GM20000 (cell line): ENCODE data around the gene ZNF14.

Experiments used
- DNase-seq: peaks from one replicate; pipeline ENCODE4 v3.0.0; 2012; ENCODE audit warnings: low spot score
- TF ChIP-seq, protein P1 (sequence below): IDR thresholded peaks from 2 replicates; pipeline ENCODE4 v1.5.1; 2012; ENCODE audit warnings: mild to moderate bottlenecking, control low read depth; ENCODE audit errors: extremely low read depth, missing control alignments

ZNF14 gene

DNA sequence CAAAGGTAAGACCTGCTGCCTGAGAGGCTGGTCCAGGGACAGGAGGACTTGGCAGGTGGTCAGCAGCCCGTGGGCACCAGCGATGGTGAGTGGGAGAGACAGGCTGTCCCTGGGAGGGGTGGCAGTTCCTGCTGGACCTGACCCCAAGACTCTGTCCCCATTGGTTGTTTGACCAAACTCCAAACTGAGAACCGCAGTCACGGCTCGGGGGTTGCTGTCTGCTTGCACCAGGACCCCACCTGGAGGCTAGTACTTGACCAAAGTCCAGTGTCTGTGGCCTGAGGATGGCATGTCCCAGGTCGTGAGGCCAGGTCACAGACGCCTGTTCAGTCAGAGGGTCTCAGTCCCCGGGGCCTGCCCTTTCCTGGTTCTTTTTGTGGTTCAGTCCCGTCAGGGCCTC is 9.9 kb upstream of the ZNF14 start:
- TF ChIP-seq, protein P1, sequence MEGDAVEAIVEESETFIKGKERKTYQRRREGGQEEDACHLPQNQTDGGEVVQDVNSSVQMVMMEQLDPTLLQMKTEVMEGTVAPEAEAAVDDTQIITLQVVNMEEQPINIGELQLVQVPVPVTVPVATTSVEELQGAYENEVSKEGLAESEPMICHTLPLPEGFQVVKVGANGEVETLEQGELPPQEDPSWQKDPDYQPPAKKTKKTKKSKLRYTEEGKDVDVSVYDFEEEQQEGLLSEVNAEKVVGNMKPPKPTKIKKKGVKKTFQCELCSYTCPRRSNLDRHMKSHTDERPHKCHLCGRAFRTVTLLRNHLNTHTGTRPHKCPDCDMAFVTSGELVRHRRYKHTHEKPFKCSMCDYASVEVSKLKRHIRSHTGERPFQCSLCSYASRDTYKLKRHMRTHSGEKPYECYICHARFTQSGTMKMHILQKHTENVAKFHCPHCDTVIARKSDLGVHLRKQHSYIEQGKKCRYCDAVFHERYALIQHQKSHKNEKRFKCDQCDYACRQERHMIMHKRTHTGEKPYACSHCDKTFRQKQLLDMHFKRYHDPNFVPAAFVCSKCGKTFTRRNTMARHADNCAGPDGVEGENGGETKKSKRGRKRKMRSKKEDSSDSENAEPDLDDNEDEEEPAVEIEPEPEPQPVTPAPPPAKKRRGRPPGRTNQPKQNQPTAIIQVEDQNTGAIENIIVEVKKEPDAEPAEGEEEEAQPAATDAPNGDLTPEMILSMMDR = no peak
- DNase-seq = no peak

DNA sequence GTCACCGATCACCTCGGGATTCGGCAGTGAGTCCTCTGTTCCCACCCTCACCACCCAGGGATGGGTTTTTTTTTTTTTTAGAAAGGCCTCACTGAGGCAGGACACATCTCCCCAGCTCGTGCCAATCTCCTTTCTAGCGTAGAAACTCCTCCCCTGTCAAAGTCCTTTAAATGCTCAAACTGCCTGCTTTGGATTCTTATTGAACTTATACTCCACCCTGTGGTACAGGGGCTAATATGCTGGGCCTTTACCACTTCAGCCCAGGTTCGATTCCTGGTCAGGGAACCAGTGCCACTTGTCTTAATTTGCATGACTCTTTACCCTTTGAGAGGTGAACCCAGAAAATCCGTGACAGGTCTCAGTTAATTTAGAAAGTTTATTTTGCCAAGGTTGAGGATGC is 8.3 kb upstream of the ZNF14 start:
- TF ChIP-seq, protein P1 = no peak
- DNase-seq = no peak

DNA sequence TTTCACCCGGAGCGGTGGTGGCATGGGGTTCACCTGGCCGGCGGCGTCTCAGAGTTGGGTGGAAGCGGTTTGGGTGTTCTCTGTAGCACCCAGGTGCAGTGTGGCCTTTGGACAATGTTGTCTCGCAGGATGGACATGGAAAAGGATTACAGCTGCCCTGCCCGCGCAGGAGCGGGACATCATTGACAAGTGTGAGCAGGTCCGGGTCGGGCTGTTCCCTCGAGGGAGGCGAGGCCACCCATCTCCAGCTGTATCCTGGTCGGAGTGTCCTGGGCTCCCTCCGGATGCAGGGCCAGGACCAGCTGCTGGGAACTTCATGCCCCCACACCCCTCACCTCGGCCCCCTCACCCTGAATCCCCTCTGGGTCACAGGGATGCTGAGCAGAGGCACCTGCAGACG is 7.8 kb upstream of the ZNF14 start:
- no peak for DNase-seq
- TF ChIP-seq, protein P1 = no peak

DNA sequence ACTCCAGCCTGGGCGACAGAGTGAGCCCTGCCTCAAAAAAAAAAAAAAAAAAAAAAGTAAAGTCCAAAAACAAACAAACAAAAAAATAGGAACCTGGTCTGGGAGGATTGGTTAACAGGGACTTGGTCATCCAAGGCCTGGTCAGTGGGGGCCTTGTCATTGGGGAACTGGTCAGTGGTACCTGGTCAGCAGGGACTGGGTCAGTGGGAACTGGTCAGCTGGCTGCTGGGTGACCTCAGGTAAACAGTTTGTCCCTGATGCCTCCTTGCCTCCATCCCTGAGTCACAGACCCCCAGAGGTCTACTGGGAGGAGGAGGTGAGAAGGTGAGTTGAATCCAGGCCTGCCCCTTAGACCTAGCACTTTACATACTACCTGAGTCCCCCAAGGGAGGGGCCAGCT is 5.7 kb upstream of the ZNF14 start:
- TF ChIP-seq, protein P1 = no peak

DNA sequence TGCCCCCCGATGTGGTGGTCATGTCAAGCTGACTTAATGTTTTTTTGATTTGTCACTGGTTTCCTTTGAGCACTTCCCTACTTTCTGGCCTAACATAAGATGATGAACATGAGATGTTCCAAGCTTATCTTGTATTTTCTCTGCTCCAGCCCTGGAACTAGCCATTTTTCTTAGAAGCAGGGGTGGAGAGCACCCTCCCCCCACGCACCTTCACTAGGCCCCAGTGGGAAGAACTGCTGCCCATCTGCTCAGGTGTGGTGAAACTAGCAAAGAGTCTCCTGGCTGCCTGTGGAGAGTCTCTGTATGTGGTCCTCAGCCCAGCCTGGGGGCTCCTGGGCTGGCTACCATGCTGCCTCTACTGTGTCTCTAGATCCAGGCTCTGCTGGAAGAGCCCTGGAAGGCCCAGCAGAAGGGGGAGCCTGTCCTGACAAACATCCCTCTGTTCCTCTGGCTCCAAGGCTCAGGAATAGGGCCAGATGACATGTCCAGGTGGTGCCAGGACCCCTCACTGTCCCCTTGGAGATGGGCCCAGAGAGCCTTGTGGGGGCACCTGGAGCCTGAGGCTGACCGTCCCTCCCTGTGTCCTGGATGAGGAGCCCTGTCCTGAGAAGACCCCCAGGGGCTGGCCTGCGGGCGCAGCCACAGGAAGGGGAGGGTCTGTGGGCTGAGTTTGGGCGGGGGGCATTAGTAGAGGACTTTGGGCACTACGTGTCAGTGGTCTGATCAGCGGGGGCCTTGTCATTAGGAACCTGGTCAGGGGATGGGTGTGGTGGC is 4.8 kb upstream of the ZNF14 start:
- TF ChIP-seq, protein P1 = no peak
- no peak for DNase-seq

More for the DNA sequence above, 5.7 kb upstream of the ZNF14 start:
- no peak for DNase-seq

DNA sequence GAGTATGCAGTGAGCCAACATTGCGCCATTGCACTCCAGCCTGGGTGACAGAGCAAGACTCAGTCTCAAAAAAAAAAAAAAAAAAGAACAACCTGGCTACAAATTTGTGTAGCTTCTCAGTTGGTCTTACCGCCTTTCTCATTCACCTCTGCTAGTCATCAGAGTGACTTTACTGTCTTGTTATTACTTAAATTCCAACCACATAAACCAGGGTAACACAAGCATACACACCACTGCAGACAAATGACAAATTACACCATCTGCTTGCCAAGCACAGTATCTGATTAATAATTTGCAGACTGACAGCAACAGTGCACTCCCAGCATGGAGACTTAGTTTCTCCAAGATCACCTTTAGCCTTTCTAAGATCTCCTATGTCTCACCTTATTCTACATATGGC is 11.0 kb downstream of the ZNF14 start:
- TF ChIP-seq, protein P1 = no peak
- no peak for DNase-seq

DNA sequence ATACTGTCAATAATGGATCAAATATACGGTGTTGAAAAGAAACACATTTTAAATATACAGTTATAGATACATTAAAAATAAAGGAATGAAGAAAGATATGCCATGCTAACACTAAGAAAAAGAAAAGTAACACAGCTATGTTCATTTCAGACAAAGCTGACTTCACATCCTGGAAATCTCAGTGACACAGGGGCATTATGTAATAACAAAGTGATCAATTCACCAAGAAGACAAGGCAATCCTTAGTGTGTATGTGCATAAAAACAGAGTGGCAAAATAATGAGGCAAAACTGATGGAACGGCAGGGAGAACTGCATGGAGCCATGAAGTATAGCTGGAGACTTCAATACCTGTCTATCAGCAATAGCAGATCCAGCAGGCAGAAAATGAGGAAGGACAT is 13.1 kb downstream of the ZNF14 start:
- no peak for DNase-seq
- TF ChIP-seq, protein P1 = no peak
